ENCODE data around the gene NTN5. TPM values are rescaled to one million over a fixed set of nuclear protein-coding genes. Genes with fewer than 3 reads are reported as not detected.

The NTN5 gene
- total RNA-seq, 1 donor from 2014 or later: 0.98 TPM

DNA sequence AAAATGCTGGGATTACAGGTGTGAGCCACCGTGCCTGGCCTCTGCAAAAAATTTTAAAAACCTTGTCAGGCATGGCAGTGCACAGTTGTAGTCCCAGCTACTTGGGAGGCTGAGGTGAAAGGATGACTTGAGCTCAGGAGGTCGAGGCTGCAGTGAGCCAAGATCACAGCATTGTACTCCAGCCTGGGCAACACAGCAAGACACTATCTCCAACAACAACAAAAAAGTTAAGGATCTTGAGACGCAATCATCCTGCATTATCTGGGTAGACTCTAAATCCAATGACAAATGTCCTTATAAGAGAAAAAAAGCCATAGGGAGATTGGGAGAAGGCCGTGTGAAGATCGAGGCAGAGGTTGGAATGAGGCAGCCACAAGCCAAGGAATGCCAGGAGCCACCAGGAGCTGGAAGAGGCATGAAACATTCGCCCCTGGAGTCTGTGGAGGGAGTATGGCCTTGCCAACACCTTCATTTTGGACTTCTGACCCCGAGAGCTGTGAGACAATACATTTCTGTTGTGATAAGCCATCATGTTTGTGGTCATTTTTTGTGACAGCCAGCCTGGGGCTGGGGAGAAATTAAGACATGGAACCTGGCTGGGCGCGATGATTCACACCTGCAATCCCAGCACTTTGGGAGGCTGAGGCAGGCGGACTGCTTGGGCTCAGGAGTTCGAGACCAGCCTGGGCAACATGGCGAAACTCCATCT, 21.7 kb downstream of the NTN5 start:
- no peak overlapping the region for H3K27ac ChIP-seq
- TF ChIP-seq POLR2A (IDR thresholded peaks at IDR 0.05): no peak
- no peak for TF ChIP-seq POLR2AphosphoS5 (IDR thresholded peaks at IDR 0.05; ENCODE audit: insufficient read depth in 1 of 2, low read depth in 1 of 2)
- TF ChIP-seq, protein P1, sequence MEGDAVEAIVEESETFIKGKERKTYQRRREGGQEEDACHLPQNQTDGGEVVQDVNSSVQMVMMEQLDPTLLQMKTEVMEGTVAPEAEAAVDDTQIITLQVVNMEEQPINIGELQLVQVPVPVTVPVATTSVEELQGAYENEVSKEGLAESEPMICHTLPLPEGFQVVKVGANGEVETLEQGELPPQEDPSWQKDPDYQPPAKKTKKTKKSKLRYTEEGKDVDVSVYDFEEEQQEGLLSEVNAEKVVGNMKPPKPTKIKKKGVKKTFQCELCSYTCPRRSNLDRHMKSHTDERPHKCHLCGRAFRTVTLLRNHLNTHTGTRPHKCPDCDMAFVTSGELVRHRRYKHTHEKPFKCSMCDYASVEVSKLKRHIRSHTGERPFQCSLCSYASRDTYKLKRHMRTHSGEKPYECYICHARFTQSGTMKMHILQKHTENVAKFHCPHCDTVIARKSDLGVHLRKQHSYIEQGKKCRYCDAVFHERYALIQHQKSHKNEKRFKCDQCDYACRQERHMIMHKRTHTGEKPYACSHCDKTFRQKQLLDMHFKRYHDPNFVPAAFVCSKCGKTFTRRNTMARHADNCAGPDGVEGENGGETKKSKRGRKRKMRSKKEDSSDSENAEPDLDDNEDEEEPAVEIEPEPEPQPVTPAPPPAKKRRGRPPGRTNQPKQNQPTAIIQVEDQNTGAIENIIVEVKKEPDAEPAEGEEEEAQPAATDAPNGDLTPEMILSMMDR (IDR thresholded peaks at IDR 0.05): no peak
- H3K27me3 ChIP-seq: no peaks in the 10 kb centered on the region
- DNase-seq (ENCODE audit: extremely low spot score in 2 of 2): no peak
- H3K4me1 ChIP-seq: no peaks in the 10 kb centered on the region
- no peak overlapping the region for H3K4me3 ChIP-seq
- no peaks in the 10 kb centered on the region for H3K36me3 ChIP-seq
- intact Hi-C loops (cut with DNase I): no loop called here
- no peaks in the 10 kb centered on the region for H3K9me3 ChIP-seq

DNA sequence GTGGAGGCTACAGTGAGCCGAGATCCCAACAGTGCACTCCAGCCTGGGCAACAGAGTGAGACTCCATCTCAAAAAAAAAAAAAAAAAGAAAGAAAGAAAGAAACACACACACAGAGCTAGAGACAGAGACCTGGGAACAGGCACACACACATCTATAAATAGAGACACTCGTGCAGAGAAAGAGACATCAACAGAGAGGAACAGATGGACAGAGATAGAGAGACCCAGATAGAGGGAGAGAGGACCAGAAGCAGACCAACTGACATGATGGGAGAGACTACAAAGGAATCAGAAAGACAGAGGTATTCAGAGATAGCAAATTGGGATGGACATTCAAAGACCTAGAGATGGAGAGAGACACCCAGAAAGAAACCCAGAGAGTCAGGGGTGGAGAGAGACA, 24.7 kb downstream of the NTN5 start:
- DNase-seq (ENCODE audit: extremely low spot score in 2 of 2): no peak
- Histone ChIP-seq H3K27ac (no peak overlapping the region), H3K9me3 (no peaks in the 10 kb centered on the region), H3K4me3 (no peak overlapping the region), H3K36me3 (no peaks in the 10 kb centered on the region), H3K4me1 (peaks cover 16% of the 10 kb centered on the region), H3K27me3 (no peaks in the 10 kb centered on the region)
- intact Hi-C loops (cut with DNase I): loop anchor here (5.0 kb wide), 2 partner anchors 59 to 134 kb away; no protein-coding TSS in a partner anchor
- TF ChIP-seq, protein P1 (IDR thresholded peaks at IDR 0.05): no peak
- TF ChIP-seq POLR2AphosphoS5 (IDR thresholded peaks at IDR 0.05; ENCODE audit: insufficient read depth in 1 of 2, low read depth in 1 of 2) (no peak), POLR2A (IDR thresholded peaks at IDR 0.05) (no peak)

DNA sequence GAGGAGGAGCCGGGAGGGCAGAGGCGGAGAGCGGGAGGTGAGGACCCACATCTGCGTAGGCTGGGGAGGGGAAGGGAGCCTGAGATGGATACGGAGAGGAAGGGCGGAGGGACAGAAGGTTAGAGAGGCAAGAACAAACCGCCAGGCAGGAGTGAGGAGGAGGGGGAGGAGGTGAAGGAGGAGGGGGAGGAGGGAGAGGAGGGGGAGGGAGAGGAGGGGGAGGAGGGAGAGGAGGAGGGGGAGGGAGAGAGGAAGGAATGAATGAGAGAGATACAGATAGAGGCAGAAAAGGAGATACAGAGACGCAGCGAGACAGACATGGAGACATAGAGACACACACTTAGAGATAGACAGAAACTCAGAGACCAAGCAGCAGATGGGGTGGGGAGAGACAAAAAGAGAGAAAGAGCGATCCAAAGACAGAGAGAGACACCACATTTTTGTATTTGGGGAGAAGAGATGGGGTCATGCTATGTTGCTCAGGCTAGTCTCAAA, 26.0 kb downstream of the NTN5 start:
- no peaks in the 10 kb centered on the region for H3K27me3 ChIP-seq
- H3K9me3 ChIP-seq: no peaks in the 10 kb centered on the region
- intact Hi-C loops (cut with DNase I): loop anchor here (5.0 kb wide), 2 partner anchors 61 to 136 kb away; no protein-coding TSS in a partner anchor
- TF ChIP-seq POLR2AphosphoS5 (IDR thresholded peaks at IDR 0.05; ENCODE audit: insufficient read depth in 1 of 2, low read depth in 1 of 2) (no peak), POLR2A (IDR thresholded peaks at IDR 0.05) (no peak)
- TF ChIP-seq, protein P1 (IDR thresholded peaks at IDR 0.05): no peak
- H3K27ac ChIP-seq: peak overlapping the region; percentile 96
- H3K4me1 ChIP-seq: peaks cover 16% of the 10 kb centered on the region
- H3K36me3 ChIP-seq: no peaks in the 10 kb centered on the region
- DNase-seq (ENCODE audit: extremely low spot score in 2 of 2): no peak
- H3K4me3 ChIP-seq: peak overlapping the region; percentile 56 to 64

DNA sequence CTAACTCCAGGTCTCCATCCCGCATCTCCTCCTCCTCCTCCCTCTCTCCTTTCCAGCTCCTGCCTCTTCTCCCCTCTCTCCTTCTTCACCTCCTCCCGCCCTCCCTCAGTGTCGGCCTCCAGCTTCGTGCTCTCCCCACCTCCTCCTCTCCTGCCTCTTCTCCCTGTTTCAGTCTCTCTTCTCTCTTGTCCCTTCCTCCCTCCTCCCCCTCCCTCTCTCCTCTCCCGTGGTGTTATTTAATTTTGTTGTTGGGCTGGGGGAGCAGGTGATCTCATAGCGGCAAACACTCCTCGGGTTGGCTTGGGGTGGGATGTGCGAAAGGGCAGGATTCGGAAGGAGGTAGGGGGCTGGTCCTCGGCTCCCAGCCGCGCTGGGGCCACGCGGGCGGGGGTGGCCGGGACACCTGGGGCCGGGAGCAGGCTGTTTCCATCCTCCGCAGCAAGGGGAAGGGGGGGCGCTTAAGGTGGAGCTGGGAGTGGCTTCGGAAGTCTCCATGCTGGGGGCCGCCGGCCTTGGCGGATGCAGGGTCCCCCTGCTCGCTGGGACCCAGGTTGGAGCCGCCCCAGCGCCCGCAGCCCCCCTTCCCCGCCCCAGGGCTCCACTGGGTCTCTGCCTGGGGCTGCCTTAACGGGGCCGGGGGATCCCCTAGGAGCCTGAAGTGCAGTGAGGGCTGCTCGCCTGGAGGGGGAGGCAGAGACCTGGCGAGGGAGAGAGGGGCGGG, 26.7 kb downstream of the NTN5 start, which contains the start of gene CA11:
CA11 (minus strand) TSS at position 187 of the 721 bp plus-strand sequence. CDS start 555 bp downstream, outside the sequence.
- H3K27ac ChIP-seq: peak within 1 kb of the TSS; percentile 96
- H3K36me3 ChIP-seq: no peaks in the 10 kb centered on the region
- H3K27me3 ChIP-seq: no peaks in the 10 kb centered on the region
- intact Hi-C loops (cut with DNase I): loop anchor here (5.0 kb wide), 2 partner anchors 61 to 136 kb away; no protein-coding TSS in a partner anchor
- no peaks in the 10 kb centered on the region for H3K9me3 ChIP-seq
- peak in 1 of 2 donors; percentile 94 for DNase-seq (ENCODE audit: extremely low spot score in 2 of 2)
- peak; percentile 23 to 83 for TF ChIP-seq POLR2AphosphoS5 (IDR thresholded peaks at IDR 0.05; ENCODE audit: insufficient read depth in 1 of 2, low read depth in 1 of 2)
- TF ChIP-seq, protein P1 (IDR thresholded peaks at IDR 0.05): peak; percentile 77 to 86 (median 82)
- TF ChIP-seq POLR2A (IDR thresholded peaks at IDR 0.05): peak in 1 of 2 donors; percentile 39
- peak within 1 kb of the TSS; percentile 56 to 64 for H3K4me3 ChIP-seq
- H3K4me1 ChIP-seq: peaks cover 16% of the 10 kb centered on the region

Measured in vagina (tissue), 2 donors.